ENCODE measurements around the gene EMSY.

EMSY gene

DNA sequence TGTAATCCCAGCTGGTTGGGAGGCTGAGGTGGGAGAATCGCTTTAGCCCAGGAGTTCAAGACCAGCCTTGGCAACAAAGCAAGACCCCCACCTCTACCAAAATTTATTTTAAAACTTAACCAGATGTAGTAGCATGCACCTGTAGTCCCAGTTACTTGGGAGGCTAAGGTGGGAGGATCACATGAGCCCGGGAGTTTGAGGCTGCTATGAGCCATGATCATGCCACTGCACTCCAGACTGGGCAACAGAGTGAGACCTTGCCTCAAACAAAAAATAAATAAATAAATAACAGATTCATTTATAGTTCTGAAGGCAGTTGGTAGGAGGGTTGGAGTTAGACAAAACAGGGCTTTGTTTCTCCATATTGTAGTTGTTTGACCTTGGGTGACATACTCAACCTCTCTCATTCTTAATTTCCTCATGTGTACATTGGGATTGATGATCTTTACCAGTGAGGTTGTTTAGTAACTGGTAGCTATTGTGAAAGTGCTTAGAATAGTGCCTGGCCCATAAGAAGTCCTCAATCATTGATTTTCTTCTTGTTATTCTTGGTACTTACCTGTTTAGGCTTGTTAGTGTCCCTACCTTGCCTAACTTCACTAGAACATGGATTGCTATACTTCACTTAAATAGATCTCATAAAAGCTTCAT, 79.1 kb downstream of the EMSY start:
- DNase-seq = no peak

GRCh38 chr11:76524461-76524860, 79.6 kb downstream of the EMSY start:
- DNase-seq = no peak

- peak; percentile 25 for DNase-seq
These were observed 80.1 kb downstream of the EMSY start for GRCh38 chr11:76524919-76525318.

DNA sequence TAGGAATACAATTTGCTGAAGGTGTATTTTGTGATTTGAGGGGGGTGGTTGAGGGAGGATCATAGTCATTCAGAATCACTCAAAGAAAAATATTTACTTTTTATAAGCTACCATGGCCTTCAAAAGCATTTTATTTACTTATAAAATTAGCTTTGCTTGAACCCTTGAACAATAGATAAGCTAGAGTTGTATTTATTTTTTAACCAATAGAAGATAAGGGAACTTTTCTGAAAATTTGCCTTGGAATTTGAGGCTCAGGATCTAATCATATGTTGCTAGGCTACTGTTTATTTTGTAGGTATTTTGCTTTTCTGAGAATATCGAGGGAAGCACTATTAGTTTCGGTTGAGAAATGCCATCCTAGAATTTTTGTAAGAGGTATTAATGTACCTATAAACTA, 82.1 kb downstream of the EMSY start:
- DNase-seq = no peak

GRCh38 chr11:76542436-76542835, 97.6 kb downstream of the EMSY start:
- DNase-seq = no peak

- no peak for DNase-seq
These were observed 98.3 kb downstream of the EMSY start for GRCh38 chr11:76543006-76543703.

DNA sequence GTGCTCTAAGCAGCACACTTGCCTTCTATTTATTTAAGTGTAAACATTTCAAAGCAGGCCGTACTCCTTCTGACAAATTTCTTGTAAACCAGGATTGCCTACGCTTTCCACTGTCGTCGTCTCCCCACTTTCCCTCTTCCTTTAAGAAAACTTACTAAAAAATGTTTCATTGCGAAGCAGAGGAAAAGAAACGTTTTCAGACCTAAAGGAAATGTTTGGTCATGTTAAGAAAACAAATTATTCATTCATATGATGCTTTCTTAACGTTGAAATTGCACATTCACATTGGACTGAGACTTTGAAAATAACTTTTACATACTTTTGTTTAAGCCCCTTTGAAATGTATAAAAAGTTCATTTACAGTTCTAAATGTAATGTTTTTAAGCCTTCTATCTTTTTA, 106.0 kb downstream of the EMSY start:
- DNase-seq = no peak

DNA sequence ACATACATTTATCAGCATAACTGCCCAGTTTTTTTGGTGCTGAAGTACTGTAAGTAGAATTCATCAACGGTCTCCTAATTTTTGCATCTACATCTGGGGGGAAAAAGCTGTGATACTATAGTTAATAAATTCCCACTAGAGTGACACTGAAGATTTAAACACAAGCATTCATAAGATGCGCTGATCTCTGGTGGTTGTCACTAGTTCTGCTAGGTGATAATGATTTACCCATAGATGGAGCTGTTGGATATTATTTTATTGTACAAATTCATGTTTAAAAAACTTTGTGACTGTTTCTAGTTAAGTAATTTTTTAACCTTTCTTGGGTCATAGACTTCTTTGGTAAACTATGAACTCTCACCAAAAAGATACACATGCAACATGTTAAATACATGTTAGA, 106.6 kb downstream of the EMSY start:
- DNase-seq = no peak

- no peak for DNase-seq
These were observed 108.2 kb downstream of the EMSY start for GRCh38 chr11:76552987-76553386.

DNA sequence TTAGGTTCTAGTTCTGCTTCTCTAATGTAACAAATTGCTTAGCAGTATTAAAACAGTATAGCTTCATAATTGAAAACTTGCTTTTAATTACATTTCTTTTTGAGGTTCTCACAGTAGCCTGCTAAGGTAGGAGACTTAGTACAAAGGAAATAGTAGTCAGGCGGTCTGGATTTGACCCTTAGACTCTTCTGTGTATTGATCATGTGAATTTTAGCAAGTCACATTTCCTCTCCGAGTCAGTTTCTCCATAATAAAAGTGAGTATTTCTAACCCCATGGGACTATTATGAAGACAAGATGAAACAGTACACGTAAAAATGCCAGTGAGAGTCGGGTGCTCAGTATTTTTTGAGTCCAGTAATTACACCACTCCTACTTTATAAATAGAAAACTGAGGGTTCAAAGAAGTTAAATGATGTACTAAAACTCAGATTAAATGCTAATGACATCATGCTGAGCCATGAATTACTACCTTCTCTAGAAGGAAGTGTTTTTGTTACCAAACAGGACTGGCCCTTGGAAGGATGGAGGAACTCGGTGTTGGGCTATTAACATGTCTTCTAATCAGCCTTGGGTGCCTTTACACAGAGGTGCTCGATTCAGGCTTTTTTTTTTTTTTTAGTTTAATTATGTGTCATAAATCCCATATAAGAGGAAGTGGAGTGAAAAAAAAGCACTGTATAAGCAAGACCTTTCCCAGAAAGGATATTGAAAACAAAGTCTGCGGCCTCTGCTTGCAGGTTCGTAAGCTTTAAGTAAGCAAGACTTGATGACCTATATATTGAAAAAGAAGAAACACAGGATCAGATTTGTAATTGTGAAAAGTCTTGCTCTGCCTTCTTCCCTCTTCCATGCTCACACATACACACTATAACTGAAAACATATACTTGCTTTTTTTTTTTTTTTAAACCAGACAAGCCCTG, 109.0 kb downstream of the EMSY start:
- no peak for DNase-seq

- DNase-seq = no peak
These were observed 109.9 kb downstream of the EMSY start for GRCh38 chr11:76554767-76555166.

DNA sequence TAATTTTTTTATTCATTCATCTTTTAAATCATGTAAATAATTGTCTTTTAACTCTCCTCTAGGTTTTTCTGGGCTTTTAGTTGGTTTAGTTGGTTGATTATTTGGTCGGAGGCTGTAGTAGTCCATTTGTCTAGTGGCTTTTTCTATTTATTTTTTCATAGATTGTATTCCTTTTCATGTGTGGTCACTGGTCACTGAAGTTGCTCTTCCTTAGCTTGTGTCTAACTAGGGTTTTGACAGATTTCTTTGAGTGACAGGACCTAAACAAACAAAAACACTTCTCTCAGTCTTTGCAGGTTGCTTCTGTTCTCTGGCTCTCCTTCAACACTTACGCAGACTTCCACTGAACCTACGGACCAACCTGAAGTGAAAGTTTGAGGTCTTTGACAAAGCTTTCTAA, 112.6 kb downstream of the EMSY start:
- no peak for DNase-seq

DNA sequence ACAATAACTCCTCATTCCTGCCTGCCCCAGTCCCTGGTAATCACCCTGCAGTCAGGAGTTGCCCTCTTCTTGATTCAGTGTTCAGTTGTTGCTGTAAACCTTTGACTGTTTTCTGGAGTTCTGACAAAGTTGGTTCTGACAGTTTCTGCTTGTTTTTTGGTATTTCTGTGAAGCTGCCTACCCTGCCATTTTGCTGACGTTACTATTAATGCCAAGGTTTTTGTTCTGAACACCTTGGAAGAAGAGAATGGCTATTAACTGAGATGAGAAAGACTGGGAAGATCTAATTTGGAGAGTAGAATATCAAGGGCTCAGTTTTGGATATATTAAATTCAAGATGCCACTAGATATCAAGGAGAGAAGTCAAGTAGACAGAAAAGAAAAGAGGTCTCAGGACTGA, 113.7 kb downstream of the EMSY start:
- no peak for DNase-seq

DNA sequence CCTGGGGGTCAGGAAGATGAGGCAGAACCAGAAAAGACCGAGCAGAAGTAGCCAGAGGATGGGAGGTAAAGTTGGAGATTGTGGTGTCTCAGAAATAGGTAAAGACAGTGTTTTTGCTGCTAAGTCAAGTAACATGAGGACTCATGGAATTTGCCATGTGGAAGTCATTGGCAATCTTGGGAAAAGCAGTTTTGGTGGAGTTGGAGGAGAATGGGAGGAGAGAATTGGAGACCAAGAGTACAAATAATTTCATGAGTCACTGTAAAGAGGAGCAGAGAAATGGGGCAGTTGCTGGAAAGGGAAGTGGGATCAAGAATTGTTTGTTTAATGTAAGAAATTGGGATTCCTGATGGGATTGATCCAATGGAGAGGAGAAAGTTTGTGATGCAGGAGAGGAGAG, 114.1 kb downstream of the EMSY start:
- no peak for DNase-seq

GRCh38 chr11:76559346-76559745, 114.5 kb downstream of the EMSY start:
- no peak for DNase-seq

DNA sequence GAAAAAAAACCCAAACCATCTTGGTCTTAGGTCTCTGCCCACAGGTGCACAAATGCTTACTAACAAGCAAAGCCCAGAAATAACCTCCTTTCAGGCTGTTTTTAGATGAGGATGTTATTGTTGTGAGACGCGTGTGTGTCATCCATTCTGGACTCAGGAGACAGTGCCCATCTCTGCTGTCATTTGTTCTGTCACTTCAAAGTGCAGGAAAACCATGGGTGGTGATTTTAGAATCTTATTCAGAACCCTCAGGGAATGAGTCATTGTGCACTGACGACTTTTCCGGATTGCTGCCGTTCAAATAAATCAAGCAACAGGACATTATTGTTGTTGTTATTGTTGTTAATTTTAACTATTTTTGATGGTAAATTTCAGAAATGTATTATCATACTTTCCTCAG, 115.4 kb downstream of the EMSY start:
- no peak for DNase-seq

DNA sequence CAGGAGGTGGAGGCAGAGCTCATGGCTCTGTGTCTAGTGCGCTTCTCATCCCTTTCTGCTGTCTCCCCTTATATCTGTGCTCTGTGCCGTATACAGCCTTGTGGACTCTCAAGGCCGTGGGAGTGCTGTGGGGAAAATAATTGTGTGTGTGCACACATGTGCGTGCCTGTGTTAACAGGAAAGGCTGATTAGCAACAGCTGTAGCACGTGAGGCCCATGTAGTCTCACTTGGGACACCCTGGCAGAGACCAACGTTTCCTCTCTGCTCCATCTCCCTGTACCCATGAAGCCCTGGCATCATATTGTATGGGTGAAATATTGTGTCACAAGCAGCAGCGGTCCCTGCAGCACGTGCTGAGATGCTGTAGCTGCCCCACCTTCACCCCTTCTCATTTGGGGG, 116.4 kb downstream of the EMSY start:
- no peak for DNase-seq

DNA sequence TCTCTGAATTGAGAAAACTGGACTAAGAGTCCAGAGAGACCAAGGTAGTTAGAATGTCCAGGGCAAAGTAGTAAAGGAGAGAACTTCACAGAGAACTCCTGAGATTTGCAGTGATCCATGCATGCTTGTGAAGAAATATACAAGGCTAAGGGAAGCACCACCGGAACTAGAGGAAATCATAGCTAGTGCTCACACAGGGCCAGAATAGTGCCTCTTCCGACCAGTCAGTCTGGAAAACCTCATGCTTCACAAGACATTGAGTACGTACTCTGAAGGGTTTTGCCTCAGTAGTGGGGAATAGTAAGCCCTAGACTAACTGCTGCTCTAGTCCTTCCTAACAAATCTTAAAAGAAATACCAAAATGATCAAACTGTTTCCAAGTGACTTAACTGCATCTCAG, 117.7 kb downstream of the EMSY start:
- DNase-seq = no peak

- DNase-seq = no peak
These were observed 119.5 kb downstream of the EMSY start for GRCh38 chr11:76564364-76564763.

GRCh38 chr11:76566811-76567210, 122.0 kb downstream of the EMSY start:
- DNase-seq = peak; percentile 15

DNA sequence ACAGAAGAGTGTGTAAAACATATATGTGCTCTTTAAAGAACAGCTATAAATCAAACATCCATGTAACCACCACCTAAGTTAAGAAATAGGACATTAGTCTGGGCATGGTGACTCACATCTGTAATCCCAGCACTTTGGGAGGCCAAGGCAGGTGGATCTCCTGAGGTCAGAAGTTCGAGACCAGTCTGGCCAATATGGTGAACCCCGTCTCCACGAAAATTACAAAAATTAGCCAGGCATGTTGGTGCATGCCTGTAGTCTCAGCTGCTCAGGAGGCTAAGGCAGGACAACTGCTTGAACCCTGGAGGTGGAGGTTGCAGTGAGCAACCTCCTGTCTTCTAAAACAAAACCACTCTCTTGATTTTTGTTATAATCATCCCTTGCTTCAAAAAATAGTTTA, 122.4 kb downstream of the EMSY start:
- no peak for DNase-seq

- no peak for DNase-seq
These were observed 123.3 kb downstream of the EMSY start for GRCh38 chr11:76568139-76568538.

GRCh38 chr11:76568621-76569020, 123.8 kb downstream of the EMSY start:
- no peak for DNase-seq
